ENCODE results near the gene GSE1. TPM values are rescaled to one million over a fixed set of nuclear protein-coding genes. Genes with fewer than 3 reads are reported as not detected.

Gene GSE1
- total and polyA plus RNA-seq, 8 donors: 84.8 to 148 (median 112) TPM

GRCh38 chr16:85663891-85664321, 50.8 kb downstream of the GSE1 start:
- ATAC-seq (peak; percentile 10), DNase-seq (peak in 3 of 4 donors; percentile 30 to 62 (median 61))
- Histone ChIP-seq H3K9me3 (no peaks in the 10 kb centered on the region), H3K4me3 (no peak overlapping the region), H3K27me3 (no peaks in the 10 kb centered on the region), H3K27ac (no peak overlapping the region), H3K36me3 (peaks cover 0 to 100% of the 10 kb centered on the region in 2 donors), H3K4me1 (no peaks in the 10 kb centered on the region)
- intact Hi-C loops (cut with DNase I): no loop called here
- no peak for TF ChIP-seq CTCF (IDR thresholded peaks at IDR 0.05)

GRCh38 chr16:85664580-85665372, 51.7 kb downstream of the GSE1 start:
- intact Hi-C loops (cut with DNase I): no loop called here
- no peaks in the 10 kb centered on the region for H3K27me3 ChIP-seq
- H3K9me3 ChIP-seq: no peaks in the 10 kb centered on the region
- H3K27ac ChIP-seq: no peak overlapping the region
- ATAC-seq (no peak), DNase-seq (peak in 2 of 4 donors; percentile 30 to 47)
- TF ChIP-seq CTCF (IDR thresholded peaks at IDR 0.05): no peak
- H3K36me3 ChIP-seq: peaks cover 0 to 100% of the 10 kb centered on the region in 2 donors
- H3K4me3 ChIP-seq: no peak overlapping the region
- H3K4me1 ChIP-seq: no peaks in the 10 kb centered on the region

GRCh38 chr16:85665373-85665740, 52.2 kb downstream of the GSE1 start:
- Histone ChIP-seq H3K36me3 (peaks cover 0 to 100% of the 10 kb centered on the region in 2 donors), H3K9me3 (no peaks in the 10 kb centered on the region), H3K4me3 (no peak overlapping the region), H3K4me1 (no peaks in the 10 kb centered on the region), H3K27ac (no peak overlapping the region), H3K27me3 (no peaks in the 10 kb centered on the region)
- DNase-seq: no peak
- no peak for ATAC-seq
- intact Hi-C loops (cut with DNase I): no loop called here
- no peak for TF ChIP-seq CTCF (IDR thresholded peaks at IDR 0.05)

- Histone ChIP-seq H3K4me3 (no peak overlapping the region), H3K36me3 (peaks cover 0 to 100% of the 10 kb centered on the region in 2 donors), H3K4me1 (no peaks in the 10 kb centered on the region), H3K27ac (no peak overlapping the region), H3K9me3 (no peaks in the 10 kb centered on the region), H3K27me3 (no peaks in the 10 kb centered on the region)
- ATAC-seq (no peak), DNase-seq (peak in 1 of 4 donors; percentile 55)
- intact Hi-C loops (cut with DNase I): no loop called here
- TF ChIP-seq CTCF (IDR thresholded peaks at IDR 0.05): no peak
Measured at GRCh38 chr16:85665929-85666328, 52.8 kb downstream of the GSE1 start.

- no peak for ATAC-seq
- no peaks in the 10 kb centered on the region for H3K4me1 ChIP-seq
- no peaks in the 10 kb centered on the region for H3K9me3 ChIP-seq
- H3K27ac ChIP-seq: no peak overlapping the region
- H3K27me3 ChIP-seq: no peaks in the 10 kb centered on the region
- TF ChIP-seq CTCF (IDR thresholded peaks at IDR 0.05): no peak
- H3K36me3 ChIP-seq: peaks cover 0 to 99% of the 10 kb centered on the region in 2 donors
- no peak overlapping the region for H3K4me3 ChIP-seq
- intact Hi-C loops (cut with DNase I): no loop called here
- DNase-seq: no peak
Measured at GRCh38 chr16:85667261-85667660, 54.1 kb downstream of the GSE1 start.

Measured in left lung (tissue), 10 donors.